Astrocyte of the cerebellum (primary cell): ENCODE measurements around the gene ARHGAP22.
A peak's percentile ranks its signal among the peaks of the same experiment; 100 is the strongest.

Source experiments
- DNase-seq: peaks from one replicate; pipeline ENCODE4 v3.0.0-alpha.2; 2011; ENCODE audit warnings: low read depth
- H3K4me3 ChIP-seq: 2 replicates; pipeline ENCODE4 v1.5.1; 2011; ENCODE audit warnings: mild to moderate bottlenecking, low read depth, low read length, moderate library complexity
- in situ Hi-C: cut with HindIII; loops from 2 replicates; pipeline ENCODE4 v1.10.0; 2017; ENCODE audit warnings: low sequenced_read_pairs
- TF ChIP-seq, protein P1 (sequence below): IDR thresholded peaks from 2 replicates; pipeline ENCODE4 v1.5.1; 2012; ENCODE audit warnings: low read length, low read depth, moderate library complexity, mild to moderate bottlenecking; ENCODE audit errors: missing control alignments

The ARHGAP22 gene

DNA sequence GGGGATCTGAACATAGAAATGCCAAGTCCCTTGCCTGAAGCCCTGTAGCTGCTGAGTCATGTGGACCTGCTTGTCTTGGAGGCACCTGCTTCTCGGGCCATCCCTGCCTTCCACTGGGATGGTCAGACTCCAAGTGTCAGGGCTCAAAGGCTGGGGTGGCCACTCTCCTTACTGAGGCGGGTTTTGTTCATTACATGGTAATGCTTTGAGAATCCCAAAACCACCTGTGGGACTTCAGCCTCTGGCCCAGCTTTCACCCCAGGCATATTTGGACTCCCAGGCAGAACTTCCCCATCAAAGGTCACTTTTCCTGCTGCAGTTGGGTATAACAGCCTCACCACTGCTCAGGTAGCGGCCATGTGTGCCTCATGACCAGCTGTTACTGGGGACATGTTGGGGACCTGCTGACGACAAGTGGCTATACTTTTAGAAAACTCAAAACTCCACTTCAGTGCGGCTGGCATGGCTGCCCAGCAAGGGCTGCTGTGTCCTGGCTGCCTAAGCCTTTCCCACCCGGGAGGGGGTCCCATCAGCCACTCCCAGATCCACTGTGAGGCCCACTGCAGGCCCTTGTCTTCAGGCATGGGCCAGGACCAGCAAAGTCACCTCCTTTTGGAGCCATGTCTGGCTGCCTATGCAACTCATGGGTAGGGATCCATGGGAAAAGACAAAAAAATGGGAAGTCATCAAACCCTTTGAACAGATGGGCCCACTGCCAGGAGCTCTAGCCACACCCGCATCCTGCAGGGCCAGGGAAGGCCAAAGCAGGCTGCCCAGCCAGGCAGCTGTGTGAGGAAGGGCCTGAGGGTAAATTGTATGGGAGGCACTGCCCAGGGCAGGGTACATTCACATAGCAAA, 96.7 kb downstream of the ARHGAP22 start:
- TF ChIP-seq, protein P1, sequence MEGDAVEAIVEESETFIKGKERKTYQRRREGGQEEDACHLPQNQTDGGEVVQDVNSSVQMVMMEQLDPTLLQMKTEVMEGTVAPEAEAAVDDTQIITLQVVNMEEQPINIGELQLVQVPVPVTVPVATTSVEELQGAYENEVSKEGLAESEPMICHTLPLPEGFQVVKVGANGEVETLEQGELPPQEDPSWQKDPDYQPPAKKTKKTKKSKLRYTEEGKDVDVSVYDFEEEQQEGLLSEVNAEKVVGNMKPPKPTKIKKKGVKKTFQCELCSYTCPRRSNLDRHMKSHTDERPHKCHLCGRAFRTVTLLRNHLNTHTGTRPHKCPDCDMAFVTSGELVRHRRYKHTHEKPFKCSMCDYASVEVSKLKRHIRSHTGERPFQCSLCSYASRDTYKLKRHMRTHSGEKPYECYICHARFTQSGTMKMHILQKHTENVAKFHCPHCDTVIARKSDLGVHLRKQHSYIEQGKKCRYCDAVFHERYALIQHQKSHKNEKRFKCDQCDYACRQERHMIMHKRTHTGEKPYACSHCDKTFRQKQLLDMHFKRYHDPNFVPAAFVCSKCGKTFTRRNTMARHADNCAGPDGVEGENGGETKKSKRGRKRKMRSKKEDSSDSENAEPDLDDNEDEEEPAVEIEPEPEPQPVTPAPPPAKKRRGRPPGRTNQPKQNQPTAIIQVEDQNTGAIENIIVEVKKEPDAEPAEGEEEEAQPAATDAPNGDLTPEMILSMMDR = no peak
- DNase-seq = no peak
- in situ Hi-C loops = no loop called here
- H3K4me3 ChIP-seq = no peak overlapping the region

DNA sequence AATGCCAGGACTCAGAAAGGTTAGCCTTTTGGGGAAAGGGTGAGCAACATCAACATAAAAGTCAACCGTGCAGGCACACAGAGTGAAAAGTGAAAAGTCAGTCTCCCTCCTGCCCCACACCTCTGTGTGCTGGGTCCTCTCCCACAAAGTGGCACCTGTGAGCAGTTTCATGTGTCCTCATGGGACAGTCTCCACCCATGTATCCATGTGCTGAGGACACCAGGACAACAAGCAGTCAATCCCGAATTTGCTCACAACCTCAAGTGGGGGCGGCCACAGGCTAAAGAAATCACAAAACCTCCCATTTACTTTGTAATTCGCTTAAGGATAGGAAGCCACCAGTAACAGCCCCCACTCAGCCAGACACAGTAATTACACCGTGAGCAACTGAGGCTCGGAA, 97.4 kb downstream of the ARHGAP22 start:
- DNase-seq = no peak

DNA sequence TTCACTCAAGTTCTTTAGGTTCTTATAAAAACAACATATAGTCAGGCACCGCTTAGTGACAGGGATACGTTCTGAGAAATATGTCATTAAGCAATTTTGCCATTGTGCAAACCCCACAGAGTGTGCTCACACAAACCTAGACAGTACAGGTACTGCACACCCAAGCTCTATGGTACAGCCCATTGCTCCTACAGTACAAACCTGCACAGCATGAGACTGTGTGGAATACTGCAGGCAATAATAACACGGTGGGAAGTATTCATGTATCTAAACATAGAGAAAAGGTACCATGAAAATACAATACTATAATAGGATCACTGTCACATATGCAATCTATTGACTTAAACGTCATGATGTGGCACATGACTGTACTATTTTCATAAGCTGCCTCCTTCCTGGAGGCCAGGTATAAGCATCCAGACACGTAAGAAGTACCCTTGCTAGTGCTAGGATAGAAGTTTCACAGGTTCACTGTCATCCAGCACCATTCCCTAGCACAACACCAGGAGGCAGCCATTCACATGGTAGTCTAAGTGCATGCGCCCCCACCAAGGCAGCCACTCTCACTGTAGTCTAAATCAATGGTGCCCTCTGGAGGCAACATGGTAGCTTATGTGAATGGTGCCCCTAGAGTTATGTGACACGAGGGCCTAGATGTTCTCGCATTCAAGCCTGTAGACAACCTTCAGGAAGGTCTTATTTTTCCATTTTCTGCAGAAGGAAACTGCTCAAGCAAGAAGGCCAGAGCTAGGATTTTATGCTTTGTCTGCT, 98.5 kb downstream of the ARHGAP22 start:
- TF ChIP-seq, protein P1 = peak; percentile 39
- in situ Hi-C loops = no loop called here
- H3K4me3 ChIP-seq = no peak overlapping the region
- no peak for DNase-seq

More for the DNA sequence above, 97.4 kb downstream of the ARHGAP22 start:
- in situ Hi-C loops = no loop called here
- TF ChIP-seq, protein P1 = no peak
- no peak overlapping the region for H3K4me3 ChIP-seq

DNA sequence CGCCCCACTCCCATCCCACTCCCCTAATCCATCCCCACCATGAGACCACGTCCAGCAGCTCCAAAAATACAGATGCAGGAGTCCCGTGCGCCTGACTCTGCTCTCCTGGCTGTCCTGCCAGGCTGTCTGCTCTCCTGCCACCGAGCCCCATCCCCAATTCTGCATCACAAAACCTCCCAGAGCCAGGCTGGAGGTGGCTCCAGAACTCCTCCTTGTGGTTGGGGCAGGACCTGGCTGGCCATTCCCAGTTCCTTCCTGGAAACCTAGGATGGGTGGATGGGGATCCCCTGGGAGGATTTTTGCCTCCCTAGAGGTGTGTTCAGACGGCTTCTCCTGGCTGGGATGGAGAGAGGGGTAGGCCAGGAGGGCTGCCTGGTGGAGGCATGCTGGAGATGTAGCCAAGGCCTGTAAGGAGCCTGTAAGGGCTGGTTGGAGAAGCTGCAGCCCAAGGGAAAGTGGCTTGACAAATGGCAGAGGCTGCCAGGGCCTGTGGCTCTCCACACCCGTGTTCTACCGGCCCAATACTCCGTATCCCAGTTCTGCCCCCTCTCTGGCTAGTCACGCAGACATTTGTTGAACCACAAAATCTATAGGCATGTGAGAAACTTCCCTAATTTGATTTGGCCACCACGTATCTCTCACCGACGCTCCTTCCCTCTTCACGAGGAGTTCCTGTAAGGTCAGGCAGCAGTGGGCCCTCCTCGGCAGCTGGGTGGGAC, 99.3 kb downstream of the ARHGAP22 start:
- TF ChIP-seq, protein P1 = peak; percentile 21
- no peak overlapping the region for H3K4me3 ChIP-seq
- in situ Hi-C loops = no loop called here
- no peak for DNase-seq

DNA sequence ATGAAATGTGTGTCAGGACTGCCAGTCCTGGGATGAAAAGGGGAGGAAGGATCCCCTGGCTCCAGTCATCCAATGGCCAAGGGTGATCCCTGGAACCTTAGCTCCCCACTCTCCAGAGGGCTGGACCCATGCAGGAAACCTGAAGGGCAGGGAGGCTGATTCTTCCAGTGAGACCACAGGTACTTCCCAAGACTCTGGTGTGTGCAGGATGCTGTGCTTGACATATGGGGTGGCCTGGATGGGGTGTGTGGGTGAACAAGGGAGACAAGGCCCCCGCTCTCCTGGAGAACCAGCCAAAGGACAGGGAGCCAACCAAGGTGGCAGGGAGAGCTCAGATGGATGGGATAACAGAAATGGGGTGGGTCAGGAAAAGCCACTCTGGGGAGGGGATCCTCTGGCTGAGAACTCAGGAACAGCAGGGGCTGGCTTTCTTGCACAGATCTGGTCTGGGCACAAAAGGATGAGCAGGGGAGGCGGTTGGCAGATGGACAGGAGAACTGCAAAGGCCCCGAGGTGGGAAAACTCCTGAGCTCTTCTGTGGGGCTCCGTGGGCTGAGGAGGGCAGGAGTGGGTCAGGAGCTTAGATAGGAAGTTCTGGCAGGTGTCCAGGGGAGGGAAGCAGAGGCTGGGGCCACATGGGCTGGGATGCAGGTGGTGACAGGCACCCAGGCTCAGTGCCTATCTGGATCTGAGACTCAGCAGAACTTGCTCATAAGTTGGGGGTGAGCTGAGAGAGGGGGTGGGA, 100.6 kb downstream of the ARHGAP22 start:
- in situ Hi-C loops = no loop called here
- TF ChIP-seq, protein P1 = no peak
- no peak overlapping the region for H3K4me3 ChIP-seq
- no peak for DNase-seq
